GM12865 (cell line): Measurements from ENCODE around the gene IL7R.

Experiments
- DNase-seq: peaks from one replicate; pipeline ENCODE4 v3.0.0; 2010; ENCODE audit warnings: low read depth
- H3K4me3 ChIP-seq: 2 replicates; pipeline ENCODE4 v1.5.1; 2011; ENCODE audit warnings: mild to moderate bottlenecking, low read depth, low read length, control low read depth
- TF ChIP-seq, protein P1 (sequence below): IDR thresholded peaks from 2 replicates; pipeline ENCODE4 v1.5.1; 2011; ENCODE audit warnings: low read length, control low read depth, low read depth, inconsistent platforms; ENCODE audit not compliant: insufficient read depth; ENCODE audit errors: missing control alignments

Gene IL7R

DNA sequence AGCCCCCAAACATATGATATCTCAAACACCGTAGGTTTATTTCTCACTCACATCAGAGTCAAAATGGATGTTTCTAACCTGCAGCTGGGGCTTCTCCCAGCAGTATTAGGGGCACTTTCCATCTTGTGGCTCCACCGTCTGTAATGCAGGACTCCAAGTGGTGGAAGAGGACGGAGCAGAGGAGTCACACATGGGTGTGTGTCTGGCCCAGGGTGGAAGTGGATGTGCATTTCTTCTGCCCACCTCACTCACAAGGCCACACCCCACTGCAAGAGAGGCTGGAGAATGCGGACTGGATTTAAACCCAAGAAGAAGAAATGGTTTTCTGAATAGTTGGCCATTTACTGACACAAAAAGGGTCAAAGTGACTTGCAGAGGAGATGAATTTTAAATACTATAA, 13.9 kb downstream of the IL7R start:
- no peak overlapping the region for H3K4me3 ChIP-seq
- DNase-seq, result no peak
- TF ChIP-seq, protein P1, sequence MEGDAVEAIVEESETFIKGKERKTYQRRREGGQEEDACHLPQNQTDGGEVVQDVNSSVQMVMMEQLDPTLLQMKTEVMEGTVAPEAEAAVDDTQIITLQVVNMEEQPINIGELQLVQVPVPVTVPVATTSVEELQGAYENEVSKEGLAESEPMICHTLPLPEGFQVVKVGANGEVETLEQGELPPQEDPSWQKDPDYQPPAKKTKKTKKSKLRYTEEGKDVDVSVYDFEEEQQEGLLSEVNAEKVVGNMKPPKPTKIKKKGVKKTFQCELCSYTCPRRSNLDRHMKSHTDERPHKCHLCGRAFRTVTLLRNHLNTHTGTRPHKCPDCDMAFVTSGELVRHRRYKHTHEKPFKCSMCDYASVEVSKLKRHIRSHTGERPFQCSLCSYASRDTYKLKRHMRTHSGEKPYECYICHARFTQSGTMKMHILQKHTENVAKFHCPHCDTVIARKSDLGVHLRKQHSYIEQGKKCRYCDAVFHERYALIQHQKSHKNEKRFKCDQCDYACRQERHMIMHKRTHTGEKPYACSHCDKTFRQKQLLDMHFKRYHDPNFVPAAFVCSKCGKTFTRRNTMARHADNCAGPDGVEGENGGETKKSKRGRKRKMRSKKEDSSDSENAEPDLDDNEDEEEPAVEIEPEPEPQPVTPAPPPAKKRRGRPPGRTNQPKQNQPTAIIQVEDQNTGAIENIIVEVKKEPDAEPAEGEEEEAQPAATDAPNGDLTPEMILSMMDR, result no peak

DNA sequence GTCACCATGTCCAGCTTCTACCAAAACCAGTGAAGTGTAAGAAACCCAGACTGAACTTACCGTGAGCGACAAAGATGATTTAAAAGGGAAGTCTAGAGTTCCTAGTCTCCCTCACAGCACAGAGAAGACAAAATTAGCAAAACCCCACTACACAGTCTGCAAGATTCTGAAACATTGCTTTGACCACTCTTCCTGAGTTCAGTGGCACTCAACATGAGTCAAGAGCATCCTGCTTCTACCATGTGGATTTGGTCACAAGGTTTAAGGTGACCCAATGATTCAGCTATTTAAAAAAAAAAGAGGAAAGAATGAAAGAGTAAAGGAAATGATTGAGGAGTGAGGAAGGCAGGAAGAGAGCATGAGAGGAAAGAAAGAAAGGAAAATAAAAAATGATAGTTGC, 19.8 kb downstream of the IL7R start:
- TF ChIP-seq, protein P1, result no peak
- H3K4me3 ChIP-seq, result no peak overlapping the region
- DNase-seq, result peak; percentile 66

DNA sequence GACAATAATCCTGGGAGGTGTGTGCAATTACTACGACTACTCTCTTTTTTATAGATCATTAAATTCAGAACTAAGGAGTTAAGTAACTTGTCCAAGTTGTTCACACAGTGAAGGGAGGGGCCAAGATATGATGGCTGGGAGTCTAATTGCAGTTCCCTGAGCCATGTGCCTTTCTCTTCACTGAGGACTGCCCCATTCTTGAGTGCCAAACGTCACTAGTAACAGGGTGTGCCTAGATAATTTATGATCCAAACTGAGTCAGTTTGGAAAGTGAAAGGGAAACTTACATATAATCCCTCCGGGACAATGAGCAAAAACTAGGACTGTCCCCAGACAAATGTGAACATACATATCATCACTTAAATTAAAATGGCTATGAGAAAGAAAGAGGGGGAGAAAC, 20.2 kb downstream of the IL7R start:
- no peak overlapping the region for H3K4me3 ChIP-seq
- DNase-seq, result no peak
- TF ChIP-seq, protein P1, result no peak

DNA sequence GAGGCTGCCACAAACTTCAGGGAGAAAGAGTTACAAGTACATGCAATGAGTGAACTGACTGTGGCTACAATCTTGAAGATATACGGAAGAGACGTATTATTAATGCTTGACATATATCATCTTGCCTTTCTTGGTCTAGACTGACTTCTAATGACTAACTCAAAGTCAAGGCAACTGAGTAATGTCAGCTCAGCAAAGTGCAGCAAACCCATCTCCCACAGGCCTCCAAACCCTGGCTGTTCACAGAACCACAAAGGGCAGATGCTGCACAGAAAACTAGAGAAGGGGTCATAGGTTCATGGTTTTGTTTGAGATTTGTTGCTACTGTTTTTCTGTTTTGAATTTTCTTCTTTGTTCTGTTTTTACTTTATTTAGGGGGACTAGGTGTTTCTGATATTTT, 21.0 kb downstream of the IL7R start:
- H3K4me3 ChIP-seq, result no peak overlapping the region
- TF ChIP-seq, protein P1, result no peak
- no peak for DNase-seq

DNA sequence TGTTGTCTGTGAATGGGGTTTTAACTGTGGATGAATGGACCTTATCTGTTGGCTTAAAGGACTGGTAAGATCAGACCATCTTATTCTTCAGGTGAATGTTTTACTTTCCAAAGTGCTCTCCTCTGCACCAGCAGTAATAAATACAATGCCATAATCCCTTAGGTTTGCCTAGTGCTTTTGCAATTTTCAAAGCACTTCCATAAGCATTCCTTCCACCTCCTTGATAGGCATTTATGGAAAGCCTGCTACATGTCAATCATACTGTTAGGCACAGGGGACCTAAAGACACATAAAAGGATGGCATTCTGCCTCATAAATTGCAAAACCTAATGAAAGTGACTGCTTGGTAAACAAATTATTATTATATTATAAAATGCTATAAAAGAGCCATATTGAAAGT, 21.4 kb downstream of the IL7R start:
- no peak for DNase-seq
- H3K4me3 ChIP-seq, result no peak overlapping the region
- TF ChIP-seq, protein P1, result no peak

DNA sequence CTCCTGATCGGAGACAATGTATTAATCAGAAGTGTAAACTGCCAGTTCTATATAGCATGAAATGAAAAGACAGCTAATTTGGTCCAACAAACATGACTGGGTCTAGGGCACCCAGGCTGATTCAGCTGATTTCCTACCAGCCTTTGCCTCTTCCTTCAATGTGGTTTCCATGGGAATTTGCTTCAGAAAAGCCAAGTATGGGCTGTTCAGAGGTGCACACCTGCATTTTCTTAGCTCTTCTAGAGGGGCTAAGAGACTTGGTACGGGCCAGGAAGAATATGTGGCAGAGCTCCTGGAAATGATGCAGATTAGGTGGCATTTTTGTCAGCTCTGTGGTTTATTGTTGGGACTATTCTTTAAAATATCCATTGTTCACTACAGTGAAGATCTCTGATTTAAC, 22.4 kb downstream of the IL7R start:
- TF ChIP-seq, protein P1, result no peak
- no peak overlapping the region for H3K4me3 ChIP-seq
- DNase-seq, result no peak

DNA sequence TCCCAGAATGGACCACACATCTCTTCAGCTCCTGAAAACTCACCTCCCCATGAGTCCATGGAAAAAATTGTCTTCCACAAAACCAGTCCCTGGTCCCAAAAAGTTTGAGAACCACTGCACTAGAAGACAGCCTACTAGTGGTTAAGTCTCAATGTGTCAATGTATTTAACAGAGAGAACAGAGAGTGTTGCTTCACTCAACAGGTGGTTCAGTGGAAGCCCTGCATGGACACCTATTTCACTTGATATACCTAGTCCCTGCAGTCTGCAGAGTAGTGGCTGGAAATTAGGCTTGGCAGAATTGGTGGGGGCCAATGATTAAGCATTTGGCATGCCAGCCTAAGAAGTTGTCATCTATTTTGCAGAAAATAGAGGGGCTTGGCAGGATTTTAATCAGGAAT, 23.0 kb downstream of the IL7R start:
- H3K4me3 ChIP-seq, result no peak overlapping the region

More for the DNA sequence above, 23.0 kb downstream of the IL7R start:
- TF ChIP-seq, protein P1, result no peak
- DNase-seq, result no peak
